DMS114 treated with DMSO at 0.1 percent for 48 hours (cell line): ENCODE results near the gene DTNB.

Source experiments
- DNase-seq: peaks from one replicate; lab custom pipeline; 2025; ENCODE audit not compliant: unreplicated experiment; lab: John Stamatoyannopoulos, UW

The DTNB gene

DNA sequence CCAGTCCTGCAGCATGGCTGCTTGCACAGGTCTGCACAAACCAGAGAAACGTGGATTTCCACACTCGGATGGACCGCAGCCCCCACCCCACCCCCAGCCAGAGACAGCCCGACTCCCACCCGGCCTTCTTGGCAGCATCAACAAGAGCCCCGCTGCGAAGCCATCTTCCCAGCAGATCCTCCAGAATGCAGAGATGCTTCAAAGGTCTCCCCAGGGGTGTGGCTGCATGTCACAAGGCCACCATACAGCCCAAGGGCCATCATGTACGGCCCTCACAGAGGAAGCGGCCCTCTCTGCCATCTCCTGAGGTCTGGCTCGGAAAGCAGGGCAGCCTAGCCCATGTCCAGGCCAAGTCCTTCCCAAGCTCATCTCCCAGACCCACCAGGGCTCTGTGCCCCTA, 343.1 kb downstream of the DTNB start:
- no peak for DNase-seq

- no peak for DNase-seq
These were observed 345.0 kb downstream of the DTNB start for GRCh38 chr2:25328152-25329085.
